ENCODE measurements around the gene CARD10. TPM values are rescaled to one million over a fixed set of nuclear protein-coding genes. Genes with fewer than 3 reads are reported as not detected.
A peak's percentile ranks its signal among the peaks of the same experiment; 100 is the strongest.
"Not testable (repeated sequence)": the region's sequence is repeated elsewhere in the genome, so short reads cannot be mapped to it uniquely, and the experiment has no call there.

CARD10 gene
- total RNA-seq, 1 experiment from 2014 or later = 16.5 TPM

DNA sequence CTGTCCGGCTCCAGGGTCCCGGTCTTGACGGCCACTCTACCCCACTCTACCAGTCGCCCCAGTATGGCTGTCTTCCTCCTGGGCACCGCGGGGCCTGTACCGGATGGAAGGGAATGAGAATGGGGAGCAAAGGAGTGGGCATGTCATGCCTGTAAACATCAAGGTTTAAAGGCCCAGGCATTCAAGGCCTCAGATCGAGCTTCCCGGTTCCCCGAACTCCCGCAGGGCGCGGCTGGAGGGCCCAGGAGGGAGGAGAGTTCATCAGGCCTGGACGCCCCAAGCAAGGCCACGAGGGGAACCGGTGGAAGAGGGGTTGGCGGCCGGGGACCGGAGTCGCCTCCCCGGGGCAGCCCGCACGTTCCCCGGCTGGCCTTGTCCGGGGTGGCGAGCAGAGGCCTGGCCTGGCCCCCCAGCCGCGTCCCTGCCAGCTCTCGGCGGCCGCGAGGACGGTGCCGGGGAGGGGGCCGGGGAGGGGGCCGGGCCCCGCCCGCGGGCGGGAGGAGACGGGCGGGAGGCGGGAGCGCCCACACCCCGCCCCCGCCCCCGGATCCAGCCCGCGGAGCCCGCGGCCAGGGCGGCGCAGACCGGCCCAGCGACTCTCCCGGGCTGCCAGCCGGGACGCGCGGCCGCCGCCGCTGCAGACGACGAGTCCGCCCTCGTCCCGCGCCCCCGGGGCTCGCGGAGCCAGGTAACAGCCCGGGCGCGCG, 40.8 kb upstream of the CARD10 start, which contains the start of gene CDC42EP1:
Gene CDC42EP1, plus strand, starts transcription at position 580 of the 707 bp plus-strand sequence. CDS start 5,870 bp downstream, outside the sequence.
- H3K4me3 ChIP-seq (ENCODE audit: insufficient read depth, low read depth, low read length) = peak within 1 kb of the TSS; percentile 68
- H3K27me3 ChIP-seq (ENCODE audit: control insufficient read depth, insufficient read depth, low read length) = peaks cover 11% of the 10 kb centered on the region
- peak; percentile 94 for DNase-seq
- H3K36me3 ChIP-seq (replicated peaks; ENCODE audit: control insufficient read depth, insufficient read depth, low read length) = no peaks in the 10 kb centered on the region

DNA sequence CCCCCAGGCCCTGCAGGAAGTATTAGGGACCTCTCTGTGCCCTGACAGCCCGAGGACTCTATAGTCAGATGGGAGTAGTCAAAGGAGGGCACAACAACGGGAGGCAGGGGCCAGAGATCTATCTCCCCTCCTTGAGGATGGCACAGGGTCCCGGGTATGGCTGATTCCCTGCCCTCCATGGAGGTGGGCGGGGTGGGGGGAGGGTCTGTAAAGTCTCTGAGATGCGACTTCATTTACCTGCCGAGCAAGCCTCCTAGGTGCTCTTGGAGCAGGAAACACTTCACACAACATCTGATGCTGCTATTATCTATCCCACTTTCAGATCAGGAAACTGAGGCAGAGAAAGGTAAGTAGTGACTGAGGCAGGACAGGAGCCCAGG, 40.3 kb upstream of the CARD10 start:
- DNase-seq = peak; percentile 62
- Histone ChIP-seq H3K36me3 (replicated peaks; ENCODE audit: control insufficient read depth, insufficient read depth, low read length) (no peaks in the 10 kb centered on the region), H3K27me3 (ENCODE audit: control insufficient read depth, insufficient read depth, low read length) (peaks cover 11% of the 10 kb centered on the region), H3K4me3 (ENCODE audit: insufficient read depth, low read depth, low read length) (peak overlapping the region; percentile 39)

DNA sequence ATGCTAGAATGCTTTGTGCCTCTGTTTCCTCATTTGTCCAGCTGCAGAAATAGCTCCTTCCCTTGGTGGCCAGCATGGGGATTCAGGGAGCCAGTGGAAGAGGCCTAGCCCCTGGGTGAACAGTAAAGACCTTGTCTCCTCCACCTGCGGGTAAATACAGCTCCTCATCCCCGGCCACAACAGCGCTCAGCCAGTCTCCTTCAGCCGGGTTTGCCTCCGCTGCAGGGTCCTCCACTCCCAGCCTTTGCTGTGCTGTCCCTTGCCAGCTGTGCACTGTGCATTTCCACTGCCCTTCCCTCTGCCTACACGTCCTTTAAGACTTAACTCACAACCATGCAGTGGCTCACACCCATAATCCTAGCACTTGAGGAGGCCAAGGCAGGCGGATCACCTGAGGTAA, 39.6 kb upstream of the CARD10 start:
- peaks cover 11% of the 10 kb centered on the region for H3K27me3 ChIP-seq (ENCODE audit: control insufficient read depth, insufficient read depth, low read length)
- DNase-seq = no peak
- H3K36me3 ChIP-seq (replicated peaks; ENCODE audit: control insufficient read depth, insufficient read depth, low read length) = no peaks in the 10 kb centered on the region
- no peak overlapping the region for H3K4me3 ChIP-seq (ENCODE audit: insufficient read depth, low read depth, low read length)

DNA sequence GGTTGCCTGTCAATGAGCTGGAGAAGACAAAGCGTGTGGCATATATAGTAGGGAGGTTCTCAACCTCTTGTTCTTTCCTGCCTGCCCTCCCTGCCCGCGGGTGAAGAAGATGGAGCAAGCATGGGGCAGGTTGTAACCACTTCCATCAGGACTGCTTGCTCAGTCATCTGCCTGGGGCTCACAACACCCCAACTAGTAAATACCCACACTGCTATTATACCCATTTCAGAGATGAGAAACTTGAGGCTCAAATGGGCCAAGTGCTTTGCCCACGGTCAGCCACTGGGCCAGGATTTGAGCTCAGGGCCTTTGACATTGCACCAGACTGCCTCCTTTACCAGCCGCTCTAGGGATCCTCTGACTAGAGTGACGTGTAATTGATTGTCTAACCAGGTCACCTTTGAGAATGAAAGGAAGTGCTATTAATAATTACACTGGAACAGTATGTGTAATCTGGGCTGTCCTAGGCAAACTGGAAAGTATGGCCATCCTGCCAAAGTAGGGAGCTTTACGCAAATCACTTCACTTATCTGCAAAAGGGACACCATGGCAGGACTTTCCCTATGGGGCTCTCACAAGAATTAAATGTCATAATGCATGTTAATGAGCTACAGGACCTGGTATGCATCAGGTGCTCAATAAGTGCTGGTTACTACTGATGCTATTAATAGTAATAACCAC, 38.2 kb upstream of the CARD10 start:
- H3K4me3 ChIP-seq (ENCODE audit: insufficient read depth, low read depth, low read length) = no peak overlapping the region
- peaks cover 11% of the 10 kb centered on the region for H3K27me3 ChIP-seq (ENCODE audit: control insufficient read depth, insufficient read depth, low read length)
- no peak for DNase-seq
- no peaks in the 10 kb centered on the region for H3K36me3 ChIP-seq (replicated peaks; ENCODE audit: control insufficient read depth, insufficient read depth, low read length)

DNA sequence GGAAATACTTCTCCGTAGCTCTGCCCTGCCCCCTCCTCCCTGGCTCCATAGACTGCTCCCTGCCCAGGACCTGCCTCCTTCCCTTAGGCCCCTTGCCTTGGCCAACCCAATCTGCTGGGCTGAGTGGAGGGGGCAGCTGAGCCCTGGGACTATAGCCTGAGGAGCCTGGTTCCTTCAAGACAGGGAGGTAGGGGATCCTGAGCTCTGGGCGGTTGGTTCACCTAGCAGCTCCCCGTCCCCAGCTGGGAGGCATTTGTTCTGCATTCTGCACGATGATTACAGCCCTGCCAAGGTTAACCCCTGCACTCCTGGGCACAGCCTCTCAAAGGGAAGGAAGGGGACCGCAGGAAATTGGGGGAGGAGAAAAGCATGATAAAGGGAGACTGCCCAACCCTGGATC, 37.5 kb upstream of the CARD10 start:
- H3K4me3 ChIP-seq (ENCODE audit: insufficient read depth, low read depth, low read length) = no peak overlapping the region
- DNase-seq = peak; percentile 77
- no peaks in the 10 kb centered on the region for H3K36me3 ChIP-seq (replicated peaks; ENCODE audit: control insufficient read depth, insufficient read depth, low read length)
- peaks cover 11% of the 10 kb centered on the region for H3K27me3 ChIP-seq (ENCODE audit: control insufficient read depth, insufficient read depth, low read length)

DNA sequence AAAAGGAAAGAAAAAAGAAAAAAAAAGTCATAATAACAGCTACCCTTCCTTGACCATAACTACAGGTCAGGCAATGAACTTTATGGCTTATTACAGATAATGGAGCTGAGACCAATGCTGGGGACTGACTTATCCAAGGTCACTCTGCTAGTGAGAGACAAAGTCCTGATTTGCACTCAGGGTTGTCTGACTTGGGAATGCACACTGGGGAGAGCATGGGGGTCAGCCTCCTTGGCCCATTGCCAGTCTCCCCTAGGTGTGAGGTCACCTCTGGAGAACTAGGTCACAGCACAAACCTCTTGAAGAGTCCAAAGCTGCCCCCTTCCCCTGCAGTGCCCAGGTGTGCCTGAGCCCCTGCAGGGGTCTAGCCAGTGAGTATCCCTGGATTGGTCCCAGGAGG, 35.8 kb upstream of the CARD10 start:
- H3K27me3 ChIP-seq (ENCODE audit: control insufficient read depth, insufficient read depth, low read length) = peaks cover 4% of the 10 kb centered on the region; the same call in 1 of the 2 replicates

DNA sequence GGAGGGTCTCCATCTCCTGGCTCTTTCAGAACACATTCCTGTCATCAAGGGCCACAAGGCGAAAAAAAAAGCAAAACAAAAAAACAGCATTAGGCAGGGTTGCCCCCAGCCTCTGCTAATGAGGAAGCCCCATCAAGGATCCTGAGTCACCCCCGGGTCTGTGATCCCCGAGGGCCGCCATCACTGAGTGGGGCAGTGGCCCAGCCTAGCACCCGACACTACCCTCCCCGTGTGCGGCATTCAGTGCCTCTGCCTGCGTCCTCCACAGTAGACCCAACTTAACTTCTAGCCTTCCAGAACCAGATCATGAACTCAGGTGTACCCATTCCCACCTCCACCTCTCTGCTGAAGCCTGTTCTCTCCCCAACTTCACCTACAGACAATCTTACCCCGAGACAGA, 34.5 kb upstream of the CARD10 start:
- H3K4me3 ChIP-seq (ENCODE audit: insufficient read depth, low read depth, low read length) = no peak overlapping the region
- H3K36me3 ChIP-seq (replicated peaks; ENCODE audit: control insufficient read depth, insufficient read depth, low read length) = no peaks in the 10 kb centered on the region
- DNase-seq = no peak
- peaks cover 3% of the 10 kb centered on the region; the same call in 1 of the 2 replicates for H3K27me3 ChIP-seq (ENCODE audit: control insufficient read depth, insufficient read depth, low read length)

More for the DNA sequence above, 35.8 kb upstream of the CARD10 start:
- Histone ChIP-seq H3K36me3 (replicated peaks; ENCODE audit: control insufficient read depth, insufficient read depth, low read length) (no peaks in the 10 kb centered on the region), H3K4me3 (ENCODE audit: insufficient read depth, low read depth, low read length) (no peak overlapping the region)
- DNase-seq = no peak

DNA sequence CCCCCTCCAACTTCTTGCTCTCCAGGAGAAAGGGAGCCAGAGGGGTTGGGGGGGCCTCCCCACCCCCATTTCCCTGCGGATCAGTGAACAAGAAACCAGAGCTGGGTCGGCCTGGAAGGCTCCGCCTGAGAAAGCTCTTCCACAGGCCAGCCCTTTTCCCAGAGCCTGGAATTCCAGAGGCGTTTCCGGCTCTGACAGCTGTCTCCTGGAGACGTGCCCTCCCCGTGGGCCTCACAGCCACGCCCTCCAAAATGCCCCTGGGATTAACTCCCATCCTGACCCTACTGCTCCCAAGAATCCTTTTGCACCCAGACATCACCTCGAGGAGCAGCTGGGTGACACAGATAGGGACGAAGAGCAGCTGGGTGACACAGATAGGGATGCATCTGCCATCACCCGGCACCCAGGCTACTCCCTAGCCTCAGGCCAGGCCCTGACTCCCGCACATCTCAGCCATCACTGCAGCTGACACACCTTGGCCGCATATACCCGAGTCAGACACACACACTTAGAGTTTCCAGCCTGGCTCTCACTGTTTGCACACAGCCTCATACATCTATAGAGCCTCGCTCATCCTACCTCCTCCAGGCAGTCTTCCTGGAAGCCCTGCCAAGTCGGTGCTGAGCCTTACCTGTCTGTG, 33.4 kb upstream of the CARD10 start:
- DNase-seq = peak; percentile 80
- Histone ChIP-seq H3K4me3 (ENCODE audit: insufficient read depth, low read depth, low read length) (no peak overlapping the region), H3K36me3 (replicated peaks; ENCODE audit: control insufficient read depth, insufficient read depth, low read length) (no peaks in the 10 kb centered on the region), H3K27me3 (ENCODE audit: control insufficient read depth, insufficient read depth, low read length) (peaks cover 3% of the 10 kb centered on the region; the same call in 1 of the 2 replicates)

DNA sequence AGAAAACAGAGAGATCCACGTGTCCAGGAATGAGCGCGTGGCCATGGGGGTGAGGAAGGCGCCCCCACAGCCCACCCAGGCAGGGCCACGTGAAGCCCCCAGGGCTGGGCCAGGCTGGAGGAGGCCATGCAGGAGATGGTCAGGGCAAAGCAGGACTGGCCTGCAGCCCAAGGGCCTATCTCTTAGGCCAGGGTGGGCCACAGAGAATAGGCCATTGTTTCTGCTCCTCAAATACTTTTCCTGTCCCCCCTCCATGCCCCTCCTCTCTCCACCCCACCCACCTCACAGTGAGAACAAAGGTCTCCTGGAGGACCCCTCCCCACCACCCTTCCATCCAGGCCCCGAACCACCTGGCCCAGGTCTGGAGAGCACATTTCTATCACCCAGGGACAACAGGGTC, 32.8 kb upstream of the CARD10 start:
- peak; percentile 57 for DNase-seq
- no peaks in the 10 kb centered on the region for H3K36me3 ChIP-seq (replicated peaks; ENCODE audit: control insufficient read depth, insufficient read depth, low read length)
- no peak overlapping the region for H3K4me3 ChIP-seq (ENCODE audit: insufficient read depth, low read depth, low read length)
- H3K27me3 ChIP-seq (ENCODE audit: control insufficient read depth, insufficient read depth, low read length) = peaks cover 3% of the 10 kb centered on the region; the same call in 1 of the 2 replicates

DNA sequence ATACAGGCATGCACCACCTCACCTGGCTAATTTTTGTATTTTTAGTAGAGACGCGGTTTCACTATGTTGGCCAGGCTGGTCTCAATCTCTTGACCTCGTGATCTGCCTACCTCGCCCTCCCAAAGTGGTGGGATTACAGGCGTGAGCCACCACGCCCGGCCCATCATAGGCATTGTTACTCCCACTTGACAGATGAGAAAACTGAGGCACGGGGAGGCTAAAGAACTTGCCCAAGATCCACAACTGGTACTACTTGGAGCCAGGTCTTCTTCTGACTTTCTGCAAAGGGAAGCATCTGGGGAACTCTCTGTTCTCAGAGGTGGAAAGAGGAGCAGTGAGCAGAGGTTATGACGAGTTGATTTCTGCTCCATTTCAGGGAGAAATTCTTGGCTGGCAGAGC, 31.7 kb upstream of the CARD10 start:
- DNase-seq; H3K27me3 ChIP-seq (ENCODE audit: control insufficient read depth, insufficient read depth, low read length); H3K36me3 ChIP-seq (replicated peaks; ENCODE audit: control insufficient read depth, insufficient read depth, low read length); H3K4me3 ChIP-seq (ENCODE audit: insufficient read depth, low read depth, low read length): not testable (repeated sequence)

DNA sequence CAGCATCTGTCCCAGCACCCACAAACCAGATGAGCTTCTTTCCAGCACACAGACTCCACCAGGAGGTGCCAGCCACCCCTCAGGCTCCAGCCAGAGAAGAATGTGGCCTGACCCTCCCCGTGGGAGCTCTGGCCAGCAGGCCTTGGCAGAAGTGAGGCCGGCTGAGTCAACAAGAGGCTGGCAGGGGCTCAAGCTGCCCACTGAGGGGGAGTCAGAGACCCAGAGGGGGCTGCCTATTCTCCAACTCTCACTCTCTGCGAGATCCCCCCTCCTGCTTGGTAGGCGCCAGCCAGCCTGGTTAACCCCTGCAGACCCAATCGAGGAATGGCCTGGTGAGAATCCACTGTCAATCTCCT, 30.5 kb upstream of the CARD10 start:
- H3K36me3 ChIP-seq (replicated peaks; ENCODE audit: control insufficient read depth, insufficient read depth, low read length) = no peaks in the 10 kb centered on the region
- no peaks in the 10 kb centered on the region for H3K27me3 ChIP-seq (ENCODE audit: control insufficient read depth, insufficient read depth, low read length)
- no peak overlapping the region for H3K4me3 ChIP-seq (ENCODE audit: insufficient read depth, low read depth, low read length)
- peak; percentile 65 for DNase-seq

DNA sequence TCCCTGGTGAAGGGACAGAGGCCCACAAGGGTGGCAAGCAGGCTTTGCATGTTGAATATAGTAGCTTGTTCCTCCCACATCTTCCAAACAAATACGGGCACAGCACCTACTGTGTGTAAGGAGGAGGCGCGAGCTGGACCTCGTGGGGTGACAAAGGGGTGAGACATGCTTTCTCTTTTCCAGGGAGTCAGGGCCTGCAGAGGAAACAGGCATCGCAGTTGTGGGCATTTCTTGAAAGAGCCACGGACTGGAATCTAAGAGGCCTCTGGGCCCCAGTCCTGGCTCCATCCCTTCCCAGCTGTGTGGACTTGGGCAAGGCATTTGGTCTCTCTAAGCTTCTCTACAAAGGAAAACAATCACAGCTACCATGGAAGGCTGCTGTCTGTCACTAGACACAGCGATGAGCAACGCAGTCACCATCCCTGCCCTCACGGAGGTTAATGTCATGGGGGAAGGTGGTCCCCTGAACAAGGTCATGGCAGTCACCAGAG, 28.1 kb upstream of the CARD10 start:
- H3K4me3 ChIP-seq (ENCODE audit: insufficient read depth, low read depth, low read length) = no peak overlapping the region
- DNase-seq = no peak
- H3K27me3 ChIP-seq (ENCODE audit: control insufficient read depth, insufficient read depth, low read length) = no peaks in the 10 kb centered on the region
- H3K36me3 ChIP-seq (replicated peaks; ENCODE audit: control insufficient read depth, insufficient read depth, low read length) = no peaks in the 10 kb centered on the region

DNA sequence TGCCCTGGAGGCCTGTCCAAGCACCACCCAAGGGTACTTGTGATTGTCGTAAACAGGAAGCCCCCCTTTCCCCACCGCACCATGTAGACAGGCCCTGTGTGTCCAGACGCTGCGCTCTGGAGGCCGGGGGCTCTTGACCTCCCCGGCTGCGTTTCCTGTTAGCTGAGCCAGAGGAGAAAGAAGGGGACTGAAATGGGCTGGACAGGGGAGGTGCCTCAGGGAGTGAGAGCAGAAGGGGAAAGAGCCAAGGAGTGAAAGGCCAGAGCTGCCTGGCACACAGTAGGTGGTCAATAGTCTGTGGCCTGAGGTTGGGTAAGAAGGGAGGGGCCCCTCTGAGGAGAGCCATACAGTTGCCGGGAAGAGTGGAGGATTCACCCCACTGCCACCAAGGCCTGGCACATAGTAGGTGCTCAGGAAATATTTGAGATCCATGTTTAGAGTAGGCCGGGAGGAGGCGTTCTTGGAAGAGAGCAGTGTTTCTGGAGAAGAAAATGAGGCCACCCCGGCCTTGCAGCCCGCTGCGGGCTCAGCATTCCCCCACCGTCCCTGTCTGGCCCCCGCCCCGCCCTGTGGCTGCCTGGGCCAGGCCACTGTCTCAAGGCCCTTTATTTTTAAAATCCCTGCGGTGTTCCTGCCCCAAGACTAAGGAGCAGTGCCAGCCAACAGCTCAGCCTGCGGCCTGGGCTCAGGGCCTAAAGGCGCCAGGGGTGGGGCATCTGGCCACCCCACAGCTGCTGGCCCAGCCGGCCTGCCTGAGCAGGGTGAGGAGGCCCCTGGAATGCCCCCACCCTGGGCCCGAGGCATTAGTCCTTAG, 27.4 kb upstream of the CARD10 start:
- H3K4me3 ChIP-seq (ENCODE audit: insufficient read depth, low read depth, low read length) = peak overlapping the region; percentile 11; the same call in 1 of the 2 replicates
- H3K36me3 ChIP-seq (replicated peaks; ENCODE audit: control insufficient read depth, insufficient read depth, low read length) = no peaks in the 10 kb centered on the region
- H3K27me3 ChIP-seq (ENCODE audit: control insufficient read depth, insufficient read depth, low read length) = no peaks in the 10 kb centered on the region
- peak; percentile 79 for DNase-seq
